Epithelial cell of alveolus of lung (primary cell): Measurements from ENCODE around the gene FAM13C. TPM values are rescaled to one million over a fixed set of nuclear protein-coding genes. Genes with fewer than 3 reads are reported as not detected.

ENCODE experiments used
- total RNA-seq: library from RNA; depleted of rRNA; stranded (reverse); fragments of >200 nt; gene quantifications from 2 replicates; pipeline ENCODE4 v1.2.1, GENCODE V29; 2015

The FAM13C gene
- 1.9 and 13.7 TPM in 2 replicates for total RNA-seq

GRCh38 chr10:59362144-59362958 lies at the start of gene FAM13C:
Gene FAM13C (minus strand): TSS chr10:59362549. CDS start chr10:59362460, 89 bp downstream.

Other genes with a start within 250 kb of the FAM13C start
- gene PHYHIPL, start 185.9 kb downstream of the FAM13C start, total RNA-seq = not detected in 2 replicates